ENCODE measurements around the gene FAM43A. TPM values are rescaled to one million over a fixed set of nuclear protein-coding genes. Genes with fewer than 3 reads are reported as not detected.

Gene FAM43A
- total RNA-seq, 4 donors from 2014 or later, result 24.5 to 42.8 (median 32.5) TPM

DNA sequence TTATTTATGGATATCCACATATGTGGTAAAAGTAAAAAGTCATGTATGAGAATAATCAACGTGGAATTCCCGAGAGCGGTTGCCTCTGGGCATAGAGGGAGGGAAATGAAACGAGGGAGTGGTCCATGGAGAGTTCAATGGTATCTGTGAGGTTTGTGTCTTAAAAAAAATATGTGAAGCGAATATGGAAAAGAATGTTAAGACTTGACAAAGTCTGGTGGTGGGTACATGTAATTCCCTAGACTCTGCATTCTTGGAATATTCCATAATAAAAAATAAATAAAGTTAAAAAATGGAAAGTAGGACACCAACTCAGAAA lies 28.4 kb downstream of the FAM43A start:
- Histone ChIP-seq H3K36me3 (no peaks in the 10 kb centered on the region), H3K27ac (replicated peaks in 1 of 4) (no peak overlapping the region), H3K4me3 (no peak overlapping the region), H3K4me1 (peaks cover 0 to 12% (median 4%) of the 10 kb centered on the region in 4 donors), H3K27me3 (no peaks in the 10 kb centered on the region), H3K9me3 (no peaks in the 10 kb centered on the region)
- no peak for DNase-seq (ENCODE audit: extremely low spot score)
- no peak for TF ChIP-seq POLR2AphosphoS5 (IDR thresholded peaks at IDR 0.05)
- 87% methylated on average over 5 of the region's 5 CpGs for WGBS
- intact Hi-C loops (cut with DNase I), result no loop called here

DNA sequence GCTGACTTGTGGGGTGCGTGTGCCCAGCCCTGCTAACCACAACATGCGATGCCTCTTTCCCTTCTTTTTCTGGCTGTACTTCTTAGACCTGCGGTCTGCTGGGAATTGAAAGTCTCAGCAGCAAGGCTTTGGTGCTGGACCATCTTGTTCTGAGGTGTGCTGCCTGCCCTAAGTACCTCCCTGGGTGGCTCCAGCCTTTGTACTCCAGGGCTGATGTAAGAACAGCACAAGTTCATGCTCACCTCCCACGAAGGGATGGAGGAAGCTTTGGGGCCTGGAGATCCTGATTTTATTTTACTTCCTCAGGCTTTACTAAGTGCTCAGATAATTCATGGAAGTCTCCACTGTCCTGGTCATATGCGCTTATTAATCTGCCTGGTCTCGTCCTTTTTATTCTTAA lies 28.9 kb downstream of the FAM43A start:
- H3K27ac ChIP-seq (replicated peaks in 1 of 4), result no peak overlapping the region
- no peak for DNase-seq (ENCODE audit: extremely low spot score)

DNA sequence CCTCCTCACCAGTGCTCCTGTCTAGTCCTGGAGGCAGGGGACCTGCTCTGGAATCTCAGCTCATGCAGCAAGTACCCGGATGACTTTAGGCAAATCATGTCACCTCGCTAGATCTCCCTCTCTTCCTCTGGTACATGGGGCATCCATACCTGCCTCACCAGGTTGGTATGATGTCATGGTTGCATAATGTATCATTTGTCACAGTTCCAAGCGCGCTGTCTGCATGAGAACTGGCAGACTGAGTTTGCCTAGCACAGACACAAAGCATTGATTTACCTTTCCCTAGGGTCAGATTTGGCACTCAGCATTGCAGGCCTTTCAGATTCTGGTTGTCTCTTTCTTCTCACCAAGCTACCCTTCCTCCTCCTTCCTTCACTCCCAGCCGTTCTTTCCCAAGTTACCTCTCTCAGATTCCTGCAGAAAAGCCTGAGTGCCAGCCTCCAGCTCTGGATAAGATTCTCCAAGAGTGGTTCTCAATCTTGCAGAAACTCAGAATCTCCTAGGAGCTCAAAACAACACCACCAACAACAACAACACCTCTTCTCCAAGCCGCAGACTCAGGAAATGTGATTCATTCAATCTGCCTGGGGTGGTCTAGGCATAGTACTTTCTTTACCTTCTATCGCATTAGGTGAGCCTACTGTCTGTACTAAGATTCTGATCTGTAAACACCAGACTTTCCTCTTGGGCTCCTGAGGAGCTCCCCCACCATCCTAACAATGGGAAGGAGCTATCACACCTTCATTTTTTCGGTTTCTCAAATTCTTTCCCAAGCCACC lies 29.5 kb downstream of the FAM43A start:
- Histone ChIP-seq H3K4me1 (peaks cover 0 to 12% (median 4%) of the 10 kb centered on the region in 4 donors), H3K9me3 (no peaks in the 10 kb centered on the region), H3K36me3 (no peaks in the 10 kb centered on the region), H3K27ac (replicated peaks in 1 of 4) (no peak overlapping the region), H3K27me3 (no peaks in the 10 kb centered on the region), H3K4me3 (no peak overlapping the region)
- 89% methylated on average over 8 of the region's 8 CpGs for WGBS
- DNase-seq (ENCODE audit: extremely low spot score), result no peak
- intact Hi-C loops (cut with DNase I), result no loop called here
- no peak for TF ChIP-seq POLR2A (IDR thresholded peaks at IDR 0.05; ENCODE audit: low read depth)
- TF ChIP-seq, protein P1, sequence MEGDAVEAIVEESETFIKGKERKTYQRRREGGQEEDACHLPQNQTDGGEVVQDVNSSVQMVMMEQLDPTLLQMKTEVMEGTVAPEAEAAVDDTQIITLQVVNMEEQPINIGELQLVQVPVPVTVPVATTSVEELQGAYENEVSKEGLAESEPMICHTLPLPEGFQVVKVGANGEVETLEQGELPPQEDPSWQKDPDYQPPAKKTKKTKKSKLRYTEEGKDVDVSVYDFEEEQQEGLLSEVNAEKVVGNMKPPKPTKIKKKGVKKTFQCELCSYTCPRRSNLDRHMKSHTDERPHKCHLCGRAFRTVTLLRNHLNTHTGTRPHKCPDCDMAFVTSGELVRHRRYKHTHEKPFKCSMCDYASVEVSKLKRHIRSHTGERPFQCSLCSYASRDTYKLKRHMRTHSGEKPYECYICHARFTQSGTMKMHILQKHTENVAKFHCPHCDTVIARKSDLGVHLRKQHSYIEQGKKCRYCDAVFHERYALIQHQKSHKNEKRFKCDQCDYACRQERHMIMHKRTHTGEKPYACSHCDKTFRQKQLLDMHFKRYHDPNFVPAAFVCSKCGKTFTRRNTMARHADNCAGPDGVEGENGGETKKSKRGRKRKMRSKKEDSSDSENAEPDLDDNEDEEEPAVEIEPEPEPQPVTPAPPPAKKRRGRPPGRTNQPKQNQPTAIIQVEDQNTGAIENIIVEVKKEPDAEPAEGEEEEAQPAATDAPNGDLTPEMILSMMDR (IDR thresholded peaks at IDR 0.05), result no peak
- TF ChIP-seq EP300 (IDR thresholded peaks at IDR 0.05), result no peak
- TF ChIP-seq POLR2AphosphoS5 (IDR thresholded peaks at IDR 0.05), result no peak

More for the DNA sequence above, 28.9 kb downstream of the FAM43A start:
- TF ChIP-seq, protein P1 (IDR thresholded peaks at IDR 0.05), result no peak
- no peak for TF ChIP-seq POLR2AphosphoS5 (IDR thresholded peaks at IDR 0.05)
- no peak for TF ChIP-seq POLR2A (IDR thresholded peaks at IDR 0.05; ENCODE audit: low read depth)
- TF ChIP-seq EP300 (IDR thresholded peaks at IDR 0.05), result no peak
- H3K4me3 ChIP-seq, result no peak overlapping the region
- H3K9me3 ChIP-seq, result no peaks in the 10 kb centered on the region
- intact Hi-C loops (cut with DNase I), result no loop called here
- no peaks in the 10 kb centered on the region for H3K36me3 ChIP-seq
- 81% methylated on average over 6 of the region's 6 CpGs for WGBS
- H3K27me3 ChIP-seq, result no peaks in the 10 kb centered on the region
- H3K4me1 ChIP-seq, result peaks cover 0 to 12% (median 4%) of the 10 kb centered on the region in 4 donors

DNA sequence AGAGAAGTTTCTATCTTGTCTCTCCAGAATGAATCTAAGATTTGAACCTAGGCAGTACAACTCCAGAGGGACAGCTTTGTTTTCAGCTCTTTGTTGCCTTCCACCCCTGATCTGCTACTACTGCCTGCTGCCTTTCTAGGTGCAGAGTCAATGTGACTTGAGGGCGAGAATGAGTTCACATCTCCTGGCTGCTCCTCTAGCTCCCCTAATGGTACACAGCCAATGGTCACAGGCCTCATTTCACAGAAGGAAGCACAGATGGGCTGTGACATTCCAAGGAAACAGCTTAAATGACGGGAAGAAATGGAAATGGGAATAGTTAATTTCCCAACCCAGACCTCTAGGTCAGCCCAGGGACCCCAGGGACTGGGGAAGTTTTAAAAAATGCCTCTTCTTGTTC lies 32.4 kb downstream of the FAM43A start:
- H3K36me3 ChIP-seq, result no peaks in the 10 kb centered on the region
- no peak for TF ChIP-seq POLR2A (IDR thresholded peaks at IDR 0.05; ENCODE audit: low read depth)
- TF ChIP-seq POLR2AphosphoS5 (IDR thresholded peaks at IDR 0.05), result no peak
- TF ChIP-seq, protein P1 (IDR thresholded peaks at IDR 0.05), result no peak
- TF ChIP-seq EP300 (IDR thresholded peaks at IDR 0.05), result no peak
- 90% methylated on average over 2 of the region's 2 CpGs for WGBS
- H3K27ac ChIP-seq (replicated peaks in 1 of 4), result no peak overlapping the region
- no peak overlapping the region for H3K4me3 ChIP-seq
- intact Hi-C loops (cut with DNase I), result no loop called here
- H3K4me1 ChIP-seq, result no peaks in the 10 kb centered on the region
- no peaks in the 10 kb centered on the region for H3K9me3 ChIP-seq
- no peaks in the 10 kb centered on the region for H3K27me3 ChIP-seq
- no peak for DNase-seq (ENCODE audit: extremely low spot score)

DNA sequence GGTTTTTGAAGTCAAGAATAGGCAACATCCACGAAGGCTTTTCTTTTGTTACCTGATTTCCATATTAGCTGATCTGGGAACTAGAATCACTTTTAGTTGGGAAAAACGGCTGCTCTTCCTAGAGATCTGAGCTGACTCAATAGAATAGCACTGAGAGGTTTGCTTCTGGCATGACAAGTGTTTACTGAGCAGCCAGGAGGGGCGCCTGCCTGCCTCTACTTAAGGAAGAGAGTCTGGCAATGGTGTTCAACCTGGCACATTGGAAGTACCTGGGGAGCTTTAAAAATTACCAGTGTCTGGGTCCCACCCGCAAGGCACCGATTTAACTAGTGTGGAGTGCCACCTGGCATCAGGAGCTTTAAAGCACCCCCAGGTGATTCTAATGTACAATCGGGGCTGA lies 34.4 kb downstream of the FAM43A start:
- no peaks in the 10 kb centered on the region for H3K36me3 ChIP-seq
- H3K4me1 ChIP-seq, result no peaks in the 10 kb centered on the region
- no peaks in the 10 kb centered on the region for H3K27me3 ChIP-seq
- no peaks in the 10 kb centered on the region for H3K9me3 ChIP-seq
- intact Hi-C loops (cut with DNase I), result no loop called here
- TF ChIP-seq, protein P1 (IDR thresholded peaks at IDR 0.05), result no peak
- TF ChIP-seq EP300 (IDR thresholded peaks at IDR 0.05), result no peak
- TF ChIP-seq POLR2A (IDR thresholded peaks at IDR 0.05; ENCODE audit: low read depth), result no peak
- TF ChIP-seq POLR2AphosphoS5 (IDR thresholded peaks at IDR 0.05), result no peak
- H3K27ac ChIP-seq (replicated peaks in 1 of 4), result no peak overlapping the region
- 91% methylated on average over 6 of the region's 6 CpGs for WGBS
- no peak overlapping the region for H3K4me3 ChIP-seq
- no peak for DNase-seq (ENCODE audit: extremely low spot score)
